Prostate gland (tissue), 2 donors: ENCODE measurements around the gene IQGAP2. TPM values are rescaled to one million over a fixed set of nuclear protein-coding genes. Genes with fewer than 3 reads are reported as not detected.

Experiments
- DNase-seq: peaks from one replicate; pipeline ENCODE4 v3.0.0-alpha.2; 2019; ENCODE audit warnings: low spot score
- H3K27ac ChIP-seq, 2 donors: fragments of 200-600 bp; sonication (generic); 2 replicates each; pipeline ENCODE4 v1.5.1; 2017 to 2019
- H3K27me3 ChIP-seq: fragments of 200-600 bp; sonication (generic); replicated peaks from 2 replicates; pipeline ENCODE4 v1.5.1; 2019; ENCODE audit not compliant: insufficient read depth
- H3K36me3 ChIP-seq, 2 donors: fragments of 200-600 bp; sonication (generic); 1 replicate in 1 of 2; 2 replicates in 1 of 2; pipeline versions ENCODE4 v1.5.1 to v1.8.1; 2017 to 2019
- H3K4me1 ChIP-seq: fragments of 200-600 bp; sonication (generic); replicated peaks from 2 replicates; pipeline ENCODE4 v1.5.1; 2019
- H3K4me3 ChIP-seq, 2 donors: fragments of 200-600 bp; sonication (generic); 2 replicates each; pipeline ENCODE4 v1.5.1; 2017 to 2019
- H3K9me3 ChIP-seq: fragments of 200-600 bp; sonication (generic); 2 replicates; pipeline ENCODE4 v1.5.1; 2017
- POLR2A ChIP-seq: fragments of 450-650 bp; IDR thresholded peaks from one replicate; pipeline ENCODE4 v1.6.1; 2016; ENCODE audit warnings: antibody characterized with exemption, mild to moderate bottlenecking
- POLR2AphosphoS5 ChIP-seq: sonication (generic); formaldehyde crosslinking; IDR thresholded peaks from one replicate; pipeline ENCODE4 v1.6.1; 2017; ENCODE audit warnings: antibody characterized with exemption
- WGBS: methylation state at CpG from one replicate; pipeline ENCODE4 v1.1.5; 2018; 5-methylcytosine and 5-hydroxymethylcytosine counted together
- intact Hi-C: fragments of 100-400 bp; cut with DNase I; formaldehyde crosslinking; loops from one replicate; pipeline ENCODE4 v1.14.2; 2022
- total RNA-seq, 2 donors: library from RNA; depleted of rRNA; stranded (reverse); fragments of >200 nt; gene quantifications; one replicate each; pipeline ENCODE4 v1.1.0, GENCODE V29; 2016
- TF ChIP-seq, protein P1 (sequence below), 4 experiments: fragments of 200-600 bp in 2 of 4; fragments of 450-650 bp in 2 of 4; sonication (generic) in 2 of 4; IDR thresholded peaks; 1 replicate in 3 of 4; 2 replicates in 1 of 4; pipeline ENCODE4 v1.5.1; 2016 to 2019; ENCODE audit warnings: antibody characterized with exemption in 4 of 4, mild to moderate bottlenecking in 2 of 4, moderate library complexity in 2 of 4

Gene IQGAP2, protein sequence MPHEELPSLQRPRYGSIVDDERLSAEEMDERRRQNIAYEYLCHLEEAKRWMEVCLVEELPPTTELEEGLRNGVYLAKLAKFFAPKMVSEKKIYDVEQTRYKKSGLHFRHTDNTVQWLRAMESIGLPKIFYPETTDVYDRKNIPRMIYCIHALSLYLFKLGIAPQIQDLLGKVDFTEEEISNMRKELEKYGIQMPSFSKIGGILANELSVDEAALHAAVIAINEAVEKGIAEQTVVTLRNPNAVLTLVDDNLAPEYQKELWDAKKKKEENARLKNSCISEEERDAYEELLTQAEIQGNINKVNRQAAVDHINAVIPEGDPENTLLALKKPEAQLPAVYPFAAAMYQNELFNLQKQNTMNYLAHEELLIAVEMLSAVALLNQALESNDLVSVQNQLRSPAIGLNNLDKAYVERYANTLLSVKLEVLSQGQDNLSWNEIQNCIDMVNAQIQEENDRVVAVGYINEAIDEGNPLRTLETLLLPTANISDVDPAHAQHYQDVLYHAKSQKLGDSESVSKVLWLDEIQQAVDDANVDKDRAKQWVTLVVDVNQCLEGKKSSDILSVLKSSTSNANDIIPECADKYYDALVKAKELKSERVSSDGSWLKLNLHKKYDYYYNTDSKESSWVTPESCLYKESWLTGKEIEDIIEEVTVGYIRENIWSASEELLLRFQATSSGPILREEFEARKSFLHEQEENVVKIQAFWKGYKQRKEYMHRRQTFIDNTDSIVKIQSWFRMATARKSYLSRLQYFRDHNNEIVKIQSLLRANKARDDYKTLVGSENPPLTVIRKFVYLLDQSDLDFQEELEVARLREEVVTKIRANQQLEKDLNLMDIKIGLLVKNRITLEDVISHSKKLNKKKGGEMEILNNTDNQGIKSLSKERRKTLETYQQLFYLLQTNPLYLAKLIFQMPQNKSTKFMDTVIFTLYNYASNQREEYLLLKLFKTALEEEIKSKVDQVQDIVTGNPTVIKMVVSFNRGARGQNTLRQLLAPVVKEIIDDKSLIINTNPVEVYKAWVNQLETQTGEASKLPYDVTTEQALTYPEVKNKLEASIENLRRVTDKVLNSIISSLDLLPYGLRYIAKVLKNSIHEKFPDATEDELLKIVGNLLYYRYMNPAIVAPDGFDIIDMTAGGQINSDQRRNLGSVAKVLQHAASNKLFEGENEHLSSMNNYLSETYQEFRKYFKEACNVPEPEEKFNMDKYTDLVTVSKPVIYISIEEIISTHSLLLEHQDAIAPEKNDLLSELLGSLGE (N-terminal part only)
- 10 to 100 TPM; 41.5 to 64.9 TPM for total RNA-seq

DNA sequence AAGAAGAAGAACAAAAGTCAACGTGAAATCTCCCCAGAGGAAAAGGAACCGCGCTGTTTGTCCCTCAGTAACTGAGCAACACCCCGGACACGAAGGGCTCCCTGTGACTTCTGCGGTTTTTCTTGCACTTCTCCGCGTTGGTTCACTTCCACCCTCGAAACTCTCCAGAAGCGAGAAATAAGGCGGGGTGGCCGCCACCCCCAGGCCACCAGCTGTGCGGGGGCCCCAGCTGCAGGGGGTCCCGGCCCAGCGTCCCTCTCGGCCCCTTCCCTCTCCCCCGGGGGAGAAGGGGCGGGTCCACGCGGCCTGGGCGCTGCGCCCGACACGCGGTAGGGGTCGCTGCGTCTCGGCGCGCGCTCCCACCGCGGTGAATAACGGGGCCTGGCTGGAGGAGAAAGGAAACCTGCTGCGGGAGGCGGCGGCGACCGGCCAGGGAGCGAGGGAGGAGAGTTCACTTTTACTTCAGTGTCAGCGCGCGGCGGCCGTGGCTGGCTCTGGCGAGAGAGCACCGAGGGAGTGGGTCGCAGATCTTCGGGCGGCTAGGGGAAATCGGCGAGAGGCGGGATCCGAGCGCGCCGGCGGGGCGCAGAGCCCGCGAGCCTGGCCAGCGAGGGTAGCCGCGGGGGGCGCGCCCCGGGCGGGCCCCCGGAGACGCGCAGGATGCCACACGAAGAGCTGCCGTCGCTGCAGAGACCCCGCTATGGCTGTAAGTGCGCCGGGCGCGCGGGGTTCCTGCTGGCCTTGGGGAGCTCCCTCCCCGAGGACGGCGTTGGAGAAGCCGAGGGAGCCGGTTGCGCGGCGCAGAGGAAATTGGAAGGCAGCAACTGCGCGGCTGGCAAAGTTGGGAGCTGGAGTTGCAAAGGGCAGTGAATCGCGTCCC lies at the start of gene IQGAP2:
Gene IQGAP2 (plus strand): TSS at position 400 of the 880 bp plus-strand sequence. CDS start 261 bp downstream, at position 661.
- intact Hi-C loops, result loop anchor here (5.0 kb wide), 2 partner anchors 139 to 179 kb away; no protein-coding TSS in a partner anchor

DNA sequence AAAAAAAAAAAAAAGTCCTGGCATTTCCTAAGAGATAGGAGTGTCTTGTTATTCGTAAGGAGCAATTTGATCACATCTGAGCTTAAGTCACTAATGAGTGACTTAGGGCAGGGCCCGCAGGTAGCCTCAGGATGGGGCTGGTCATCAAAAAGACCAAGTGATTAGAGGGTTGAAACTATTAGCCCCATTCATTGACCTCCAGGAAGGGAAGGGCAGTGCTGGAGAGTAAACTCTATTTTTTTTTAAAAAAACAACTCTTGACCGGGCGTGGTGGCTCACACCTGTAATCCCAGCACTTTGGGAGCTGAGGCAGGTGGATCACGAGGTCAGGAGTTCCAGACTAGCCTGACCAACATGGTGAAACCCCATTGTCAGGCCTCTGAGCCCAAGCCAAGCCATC lies 46.2 kb upstream of the IQGAP2 start:
- intact Hi-C loops, result no loop called here
- no peak overlapping the region for H3K4me3 ChIP-seq
- TF ChIP-seq POLR2A (no peak), POLR2AphosphoS5 (no peak)
- TF ChIP-seq, protein P1, sequence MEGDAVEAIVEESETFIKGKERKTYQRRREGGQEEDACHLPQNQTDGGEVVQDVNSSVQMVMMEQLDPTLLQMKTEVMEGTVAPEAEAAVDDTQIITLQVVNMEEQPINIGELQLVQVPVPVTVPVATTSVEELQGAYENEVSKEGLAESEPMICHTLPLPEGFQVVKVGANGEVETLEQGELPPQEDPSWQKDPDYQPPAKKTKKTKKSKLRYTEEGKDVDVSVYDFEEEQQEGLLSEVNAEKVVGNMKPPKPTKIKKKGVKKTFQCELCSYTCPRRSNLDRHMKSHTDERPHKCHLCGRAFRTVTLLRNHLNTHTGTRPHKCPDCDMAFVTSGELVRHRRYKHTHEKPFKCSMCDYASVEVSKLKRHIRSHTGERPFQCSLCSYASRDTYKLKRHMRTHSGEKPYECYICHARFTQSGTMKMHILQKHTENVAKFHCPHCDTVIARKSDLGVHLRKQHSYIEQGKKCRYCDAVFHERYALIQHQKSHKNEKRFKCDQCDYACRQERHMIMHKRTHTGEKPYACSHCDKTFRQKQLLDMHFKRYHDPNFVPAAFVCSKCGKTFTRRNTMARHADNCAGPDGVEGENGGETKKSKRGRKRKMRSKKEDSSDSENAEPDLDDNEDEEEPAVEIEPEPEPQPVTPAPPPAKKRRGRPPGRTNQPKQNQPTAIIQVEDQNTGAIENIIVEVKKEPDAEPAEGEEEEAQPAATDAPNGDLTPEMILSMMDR (IDR thresholded peaks at IDR 0.05), result no peak
- WGBS, result 94% methylated on average over 5 of the region's 5 CpGs
- no peaks in the 10 kb centered on the region for H3K36me3 ChIP-seq
- no peak for DNase-seq
- H3K9me3 ChIP-seq, result no peaks in the 10 kb centered on the region
- no peaks in the 10 kb centered on the region for H3K4me1 ChIP-seq
- no peak overlapping the region for H3K27ac ChIP-seq
- H3K27me3 ChIP-seq, result no peaks in the 10 kb centered on the region

More for the DNA sequence above, at the start of gene IQGAP2:
- no peaks in the 10 kb centered on the region for H3K36me3 ChIP-seq
- under 1% methylated on average over 61 of the region's 92 CpGs for WGBS
- TF ChIP-seq POLR2AphosphoS5, result peak; percentile 59
- TF ChIP-seq, protein P1 (IDR thresholded peaks at IDR 0.05), result peak; percentile 57 to 89 (median 75)
- peak; percentile 45 for TF ChIP-seq POLR2A
- peak within 1 kb of the TSS; percentile 66 to 75 for H3K4me3 ChIP-seq
- peak within 1 kb of the TSS; percentile 86 to 90 for H3K27ac ChIP-seq
- DNase-seq, result peak; percentile 70
- H3K4me1 ChIP-seq, result no peaks in the 10 kb centered on the region
- H3K9me3 ChIP-seq, result no peaks in the 10 kb centered on the region
- no peaks in the 10 kb centered on the region for H3K27me3 ChIP-seq

DNA sequence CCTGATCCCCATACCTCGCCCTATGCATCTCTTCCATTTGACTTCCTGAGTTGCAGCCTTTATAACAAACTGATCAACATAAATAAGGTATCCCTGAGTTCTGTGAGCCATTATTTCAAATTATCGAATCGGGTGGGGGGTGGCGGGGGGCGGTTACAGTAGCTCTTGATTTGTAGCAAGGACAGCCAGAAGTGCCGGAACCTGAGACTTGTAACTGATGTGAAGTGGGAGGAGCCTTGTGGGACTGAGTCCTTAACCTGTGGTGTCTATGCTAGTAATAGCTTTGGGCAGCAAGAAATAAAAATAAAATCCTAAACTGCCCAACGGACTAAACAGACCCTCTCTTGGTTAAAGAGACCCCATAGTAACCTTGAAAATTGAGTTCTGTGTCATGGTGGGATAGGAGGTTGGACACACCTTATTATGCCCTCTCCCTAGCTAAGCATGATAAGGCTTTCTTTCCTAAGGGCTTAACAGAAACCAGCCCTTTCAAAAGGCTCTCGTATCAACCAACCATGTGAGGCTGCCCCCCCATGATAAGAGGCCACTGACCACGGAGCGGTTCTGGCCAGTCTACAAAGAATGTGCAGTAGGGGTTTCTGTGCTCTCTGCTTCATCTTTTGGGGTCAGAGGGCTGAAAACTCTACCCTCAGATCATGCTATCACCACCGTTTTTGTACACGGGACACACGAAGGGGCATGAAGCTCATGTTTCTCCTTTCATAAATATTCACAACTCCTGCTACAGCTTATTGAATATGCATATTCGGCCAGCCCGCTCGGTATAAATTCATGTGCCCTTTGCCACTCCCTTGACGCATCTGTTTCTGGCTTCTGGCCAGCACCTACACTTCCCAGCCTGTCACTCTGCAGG lies 39.5 kb upstream of the IQGAP2 start:
- intact Hi-C loops, result no loop called here
- 59% methylated on average over 17 of the region's 17 CpGs for WGBS
- no peak overlapping the region for H3K27ac ChIP-seq
- DNase-seq, result no peak
- H3K4me1 ChIP-seq, result no peaks in the 10 kb centered on the region
- no peaks in the 10 kb centered on the region for H3K36me3 ChIP-seq
- TF ChIP-seq, protein P1 (IDR thresholded peaks at IDR 0.05), result no peak
- no peak for TF ChIP-seq POLR2A
- TF ChIP-seq POLR2AphosphoS5, result no peak
- H3K9me3 ChIP-seq, result no peaks in the 10 kb centered on the region
- no peaks in the 10 kb centered on the region for H3K27me3 ChIP-seq
- no peak overlapping the region for H3K4me3 ChIP-seq
